Stimulated activated CD8-positive, alpha-beta memory T cell treated with anti-CD3 and anti-CD28 coated beads, Interleukin-12 subunit alpha, Interleukin-12 subunit beta, amount 100 ng/mL, for 24 hours (primary cell): Measurements from ENCODE around the gene TMEM167A.

ENCODE experiments used
- DNase-seq: peaks from one replicate; pipeline ENCODE4 v3.0.0-alpha.2; 2020; ENCODE audit errors: extremely low read depth

Gene TMEM167A

GRCh38 chr5:83076742-83077661, at the start of gene TMEM167A, which contains the start of gene XRCC4:
TSS of gene TMEM167A (minus strand) at chr5:83077394. CDS start at chr5:83077323, 71 bp downstream.
TSS of gene XRCC4 (plus strand) at chr5:83077547. CDS start at chr5:83104920, 27,373 bp downstream.
- peak; percentile 86 for DNase-seq

GRCh38 chr5:83126501-83126900, 49.3 kb upstream of the TMEM167A start:
- DNase-seq, result no peak

DNA sequence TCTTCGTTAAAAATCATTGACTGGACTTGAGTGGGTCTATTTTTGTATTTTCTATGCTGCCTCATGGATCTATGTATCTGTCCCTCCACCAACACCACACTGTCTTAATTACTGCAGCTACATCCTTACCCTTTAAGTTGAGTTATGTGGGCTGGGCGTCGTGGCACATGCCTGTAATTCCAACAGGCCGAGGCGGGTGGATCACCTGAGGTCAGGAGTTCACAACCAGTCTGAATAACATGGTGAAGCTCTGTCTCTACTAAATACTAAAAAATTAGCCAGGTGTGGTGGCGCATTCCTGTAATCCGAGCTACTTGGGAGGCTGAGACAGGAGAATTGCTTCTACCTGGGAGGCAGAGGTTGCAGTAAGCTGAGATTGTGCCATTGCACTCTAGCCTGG, 48.4 kb upstream of the TMEM167A start:
- no peak for DNase-seq

- DNase-seq, result no peak
Observed at GRCh38 chr5:83124593-83124992, 47.4 kb upstream of the TMEM167A start.

DNA sequence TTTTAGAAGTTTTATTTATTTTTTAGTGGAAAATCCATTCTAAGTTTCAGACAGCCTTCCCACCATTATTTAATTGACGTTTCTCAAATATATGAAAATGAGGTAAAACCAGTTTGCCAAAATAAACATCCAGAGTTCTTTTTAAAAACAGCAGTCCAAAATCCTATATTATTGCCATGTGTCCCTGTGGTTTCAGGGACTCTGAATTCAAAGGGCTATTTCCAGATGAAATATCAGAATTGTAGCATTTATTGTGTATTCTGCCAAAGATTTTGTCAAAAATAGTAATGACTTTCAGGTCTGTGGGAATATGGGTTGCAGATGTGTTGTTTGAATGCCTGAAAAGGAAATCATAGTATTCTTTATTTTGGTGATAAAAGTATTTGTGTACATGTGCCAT, 41.8 kb upstream of the TMEM167A start:
- no peak for DNase-seq

DNA sequence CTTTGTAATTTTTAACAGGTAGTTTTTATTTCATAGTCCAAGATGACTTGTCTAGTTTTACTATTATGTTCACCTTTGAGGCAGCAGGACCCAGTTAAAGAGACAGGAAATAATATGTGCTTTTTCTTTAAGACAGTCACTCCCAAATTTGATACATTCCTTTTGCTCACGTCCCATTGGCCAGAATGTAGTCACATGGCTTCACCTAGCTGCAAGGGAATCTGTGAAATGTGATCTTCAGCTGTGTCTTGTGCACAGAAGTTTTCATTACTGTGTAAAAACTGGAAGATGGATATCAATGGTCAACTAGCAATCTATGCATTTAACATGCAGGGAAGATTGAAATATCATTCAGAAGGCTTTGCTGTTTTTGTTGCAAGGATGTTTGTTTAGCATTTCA, 41.3 kb upstream of the TMEM167A start:
- no peak for DNase-seq

DNA sequence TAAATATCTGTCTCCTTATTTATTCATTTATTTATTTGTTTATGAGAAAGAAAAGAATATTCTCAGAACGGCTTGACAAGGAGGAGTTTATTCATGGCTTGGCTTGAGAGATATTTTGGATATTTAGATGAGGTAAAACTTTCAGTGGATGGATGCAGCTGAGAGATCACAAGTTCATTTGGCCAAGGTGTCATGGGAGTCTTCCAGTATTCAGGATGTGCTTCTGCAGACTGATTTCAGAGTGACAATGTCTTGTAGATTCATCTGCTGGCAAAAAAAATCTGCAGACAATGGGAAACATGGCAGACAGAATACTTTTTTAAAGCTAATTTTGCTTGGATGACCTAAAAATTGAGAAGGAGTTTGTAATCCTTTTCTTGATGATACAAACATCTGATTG, 38.6 kb upstream of the TMEM167A start:
- DNase-seq, result no peak

DNA sequence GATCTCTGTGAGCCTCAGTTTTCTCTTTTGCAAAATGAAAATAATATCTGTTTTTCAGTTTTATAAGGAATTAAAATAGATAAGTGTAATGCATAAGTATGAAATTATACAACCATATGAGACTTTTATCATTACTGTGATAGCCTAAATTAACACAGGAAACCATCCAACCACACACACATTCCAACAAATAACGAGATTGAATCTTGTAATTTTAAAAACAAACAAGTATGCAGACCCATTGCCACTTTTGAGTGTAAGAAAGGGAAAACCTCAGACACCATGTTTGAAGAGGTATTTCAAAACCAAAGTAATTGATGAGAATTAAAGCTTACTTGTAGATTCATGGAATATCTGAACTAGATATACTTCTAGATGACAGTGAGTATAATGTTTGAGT, 32.2 kb upstream of the TMEM167A start:
- no peak for DNase-seq

GRCh38 chr5:83107692-83108420, 30.7 kb upstream of the TMEM167A start:
- DNase-seq, result no peak

- DNase-seq, result no peak
Observed at GRCh38 chr5:83104021-83104420, 26.8 kb upstream of the TMEM167A start.

DNA sequence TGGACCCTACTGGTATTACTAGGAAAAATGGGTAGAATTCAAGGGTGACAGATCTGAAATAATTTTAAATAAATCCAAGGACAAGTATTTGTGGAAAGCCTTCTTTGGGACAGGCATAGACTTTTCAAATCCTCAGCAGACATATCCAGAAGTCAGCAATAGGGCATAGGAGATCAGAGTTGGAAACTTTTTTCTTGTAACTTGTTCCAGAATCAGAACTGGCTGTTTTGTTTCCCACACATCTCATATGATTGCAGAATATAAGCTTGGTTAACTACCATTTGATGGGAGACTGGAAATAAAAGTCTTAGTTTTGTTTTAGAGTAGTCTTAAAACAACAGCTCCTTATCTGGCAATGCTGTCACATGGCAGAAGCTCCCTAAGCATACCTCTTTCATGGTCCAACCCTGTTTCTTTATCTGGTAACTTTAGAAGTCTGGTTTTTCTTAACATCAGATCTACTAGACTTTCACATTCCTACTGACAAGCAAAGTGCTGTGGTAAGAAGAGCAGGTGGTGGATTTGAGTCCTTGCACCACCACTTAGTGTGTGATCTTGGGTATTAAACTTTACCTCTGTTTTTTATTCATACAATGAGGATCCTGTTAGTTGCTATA, 25.3 kb upstream of the TMEM167A start:
- DNase-seq, result no peak

DNA sequence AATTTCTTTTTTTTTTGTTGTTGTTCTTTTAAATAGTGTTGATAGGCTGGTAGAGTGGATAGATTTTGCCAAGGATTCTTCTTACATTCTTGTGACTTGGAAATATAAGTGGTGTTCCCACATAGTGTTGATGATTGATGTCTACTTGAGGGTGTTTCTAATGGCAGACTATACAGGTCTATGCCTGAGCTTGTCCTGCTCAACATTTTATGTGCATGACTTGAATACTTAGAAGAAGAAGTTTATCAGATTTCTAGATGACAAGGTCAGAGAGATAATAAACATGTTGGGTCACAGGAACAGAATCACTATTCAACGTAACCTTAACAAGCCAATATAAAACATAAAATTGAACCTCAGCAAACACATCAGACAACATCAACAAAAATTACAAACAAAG, 24.3 kb upstream of the TMEM167A start:
- DNase-seq, result no peak

DNA sequence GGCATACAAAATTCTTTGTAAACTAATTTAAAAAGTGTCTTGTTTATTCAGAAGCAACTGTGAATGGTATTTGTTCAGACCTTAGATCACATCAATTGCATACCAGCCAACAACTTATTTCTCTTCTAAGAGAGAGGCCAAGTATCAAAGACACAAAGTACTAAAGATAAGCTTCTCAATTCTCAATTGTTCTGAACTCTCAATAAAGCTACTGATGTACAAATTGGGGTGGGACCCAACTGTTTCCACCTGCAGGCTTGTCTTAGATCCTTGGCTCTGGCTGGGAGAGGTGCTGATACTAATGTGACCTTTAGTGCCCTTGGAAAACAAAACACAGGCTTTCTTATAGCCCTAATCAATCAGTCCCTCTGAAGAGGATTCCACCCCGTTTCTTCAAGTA, 22.3 kb upstream of the TMEM167A start:
- DNase-seq, result no peak

- no peak for DNase-seq
Observed at GRCh38 chr5:83099001-83099400, 21.8 kb upstream of the TMEM167A start.

DNA sequence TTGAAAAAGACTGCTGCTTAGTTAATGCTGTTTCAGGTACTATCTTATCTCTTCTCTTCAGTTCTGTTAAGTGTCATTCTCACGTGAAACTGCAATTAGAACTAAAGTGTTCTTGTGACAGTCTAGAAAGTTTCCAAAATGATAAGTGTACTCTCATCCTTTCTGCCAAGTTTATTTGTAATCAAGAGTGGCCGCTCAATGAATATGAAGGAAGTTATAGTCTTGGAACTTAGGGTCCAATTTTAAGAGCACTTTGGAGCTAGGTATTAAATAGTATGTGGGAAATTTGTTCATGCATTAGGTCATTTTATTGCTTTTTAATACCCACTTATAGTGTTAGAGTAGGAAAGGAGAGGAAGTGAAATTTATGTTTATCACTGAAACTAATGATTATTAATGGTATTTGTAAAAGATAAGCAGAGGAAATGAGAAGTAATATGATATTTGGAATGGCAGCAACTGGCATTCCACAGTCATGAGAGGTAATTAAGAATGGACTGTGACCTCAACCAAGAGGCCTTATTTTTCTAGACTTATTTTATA, 20.6 kb upstream of the TMEM167A start:
- no peak for DNase-seq

GRCh38 chr5:83096660-83097339, 19.6 kb upstream of the TMEM167A start:
- DNase-seq, result no peak

DNA sequence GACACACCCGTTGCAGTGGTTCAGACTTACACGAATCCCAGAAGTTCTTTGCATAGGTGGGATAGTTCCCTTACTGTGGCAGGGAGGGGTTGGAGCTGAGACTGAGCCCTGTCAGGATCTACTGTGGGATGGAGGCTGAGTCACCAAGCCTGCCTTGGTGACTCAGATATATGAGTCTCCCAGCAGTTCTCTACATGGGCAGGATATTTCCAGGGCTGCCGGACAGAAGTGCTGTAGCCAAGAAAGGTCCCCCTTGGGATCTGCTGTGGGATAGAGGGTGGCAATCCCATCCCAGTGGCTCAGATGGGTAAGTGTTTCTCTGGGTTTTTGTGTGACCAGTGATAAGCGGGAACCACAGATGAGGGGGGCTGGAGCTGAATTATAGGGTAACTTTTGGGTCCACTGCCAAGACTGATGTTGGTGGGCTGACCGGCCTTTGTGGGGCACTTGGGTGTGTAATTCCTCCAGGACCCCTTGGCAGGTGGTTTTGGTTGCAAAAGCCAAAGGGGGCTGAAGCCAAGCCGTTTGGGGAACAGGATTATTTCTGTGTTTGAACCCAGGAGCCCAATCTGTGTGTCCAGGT, 18.9 kb upstream of the TMEM167A start:
- no peak for DNase-seq

DNA sequence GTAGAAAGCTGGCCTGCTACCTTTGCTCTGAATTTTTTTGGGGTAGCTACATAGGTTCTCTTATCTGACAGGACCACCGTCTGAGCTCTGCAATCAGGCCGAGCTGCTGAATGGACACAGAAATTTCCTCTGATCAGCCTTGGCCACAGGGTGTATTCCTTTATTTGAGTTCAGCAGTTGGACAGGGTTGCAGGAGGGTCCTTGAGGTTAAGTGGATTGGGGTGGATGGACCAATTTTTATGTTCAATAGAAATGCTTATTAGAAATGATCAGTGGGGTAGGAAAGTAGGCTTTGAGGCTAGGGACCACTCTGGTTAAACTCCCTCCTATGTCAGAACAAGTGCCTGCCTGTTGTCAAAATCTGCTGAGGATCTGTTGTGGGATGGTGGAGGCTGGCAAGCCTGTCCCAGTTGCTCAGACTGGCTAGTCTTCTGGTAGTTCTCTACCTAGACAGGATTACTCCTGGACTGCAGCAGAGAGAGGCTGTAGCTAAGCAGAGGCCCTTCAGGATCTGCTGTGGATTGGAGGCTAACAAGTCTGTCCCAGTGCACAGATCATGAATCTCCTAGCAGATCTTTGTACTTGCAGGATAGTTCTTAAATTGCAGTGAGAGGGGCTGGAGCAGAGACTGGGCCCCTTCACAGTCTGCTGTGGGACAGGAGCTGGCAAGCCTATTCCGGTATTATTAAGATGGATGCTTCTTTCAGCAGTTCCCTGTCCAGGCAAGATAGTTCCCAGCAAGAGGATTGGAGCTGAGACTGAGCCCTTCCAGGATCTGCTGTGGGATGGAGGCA, 18.2 kb upstream of the TMEM167A start:
- DNase-seq, result no peak

- DNase-seq, result no peak
Observed at GRCh38 chr5:83093692-83094091, 16.5 kb upstream of the TMEM167A start.

DNA sequence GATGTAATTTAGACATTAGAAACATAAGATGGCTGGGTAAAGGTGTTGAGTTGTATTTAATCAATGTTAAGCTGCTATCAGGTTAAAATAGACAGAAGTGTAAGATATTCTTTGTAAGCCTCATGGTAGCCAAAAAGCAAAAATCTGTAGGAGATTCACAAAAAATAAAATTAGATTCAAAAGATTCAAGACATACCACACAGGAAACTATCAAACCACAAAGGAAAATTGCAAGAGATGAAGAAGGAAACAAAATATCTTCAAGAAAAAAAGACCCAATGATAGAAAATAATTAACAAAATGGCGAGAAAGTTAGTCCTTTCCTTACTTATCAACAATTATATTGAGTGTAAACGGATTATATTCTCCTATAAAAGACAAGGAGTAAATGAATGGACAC, 15.4 kb upstream of the TMEM167A start:
- no peak for DNase-seq
